ENCODE data around the gene ANKZF1. TPM values are rescaled to one million over a fixed set of nuclear protein-coding genes. Genes with fewer than 3 reads are reported as not detected.

The ANKZF1 gene
- total and polyA plus RNA-seq, 10 of the 15 experiments (the other 5 are each of a cell fraction or from before 2014, with no cell fraction given) = 3.1 to 104 (median 35.0) TPM

DNA sequence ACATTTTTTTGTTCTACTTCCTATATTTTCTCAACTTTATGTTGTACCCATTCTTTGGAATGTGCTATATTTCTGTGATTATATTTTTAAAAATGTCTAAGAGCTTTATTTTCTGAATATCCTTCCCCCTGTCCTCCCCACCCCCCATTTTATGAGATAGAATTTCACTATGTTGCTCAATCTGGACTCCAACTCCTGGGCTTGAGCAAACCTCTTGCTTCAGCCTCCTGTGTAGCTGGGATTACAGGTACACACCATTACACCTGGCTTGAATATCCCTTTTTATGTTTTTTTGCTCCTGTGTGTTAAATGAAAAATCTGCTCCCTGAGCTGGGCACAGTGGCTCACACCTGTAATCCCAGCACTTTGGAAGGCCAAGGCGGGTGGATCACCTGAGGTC lies 32.2 kb upstream of the ANKZF1 start (continued):
- TF ChIP-seq JUNB (IDR thresholded peaks at IDR 0.05) = no peak

DNA sequence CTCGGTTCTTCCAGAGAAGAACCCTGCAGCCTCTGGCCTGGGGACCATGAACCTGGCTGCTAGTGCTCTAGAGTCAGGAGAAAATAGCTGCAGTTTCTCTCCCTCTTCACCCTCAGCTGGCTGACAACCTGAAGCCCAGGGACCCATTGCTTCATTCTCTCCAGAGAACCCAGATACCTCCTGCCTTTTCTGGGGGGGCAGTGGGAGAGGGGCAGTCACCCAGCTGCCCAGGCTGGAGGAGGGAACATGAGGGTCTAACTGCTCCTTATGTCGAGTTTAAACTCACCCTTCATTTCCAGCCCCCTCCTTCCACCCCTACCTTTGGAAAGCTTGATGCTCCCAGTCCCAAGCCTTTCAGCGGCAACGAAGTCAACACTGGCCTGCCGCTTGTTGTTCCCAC lies 30.6 kb upstream of the ANKZF1 start:
- H4K20me1 ChIP-seq (ENCODE audit: control insufficient read depth, insufficient read depth) = no peaks in the 10 kb centered on the region
- SMC1A ChIA-PET (ENCODE audit: uncharacterized antibody, unreplicated experiment) = interaction anchor here (0.8 kb wide), 1 partner anchor 28 kb away, joined by 3 read pairs; no protein-coding TSS in a partner anchor
- TF ChIP-seq SP1 (IDR thresholded peaks at IDR 0.05; ENCODE audit: low read depth, low read length) (no peak), CHD1 (IDR thresholded peaks at IDR 0.05; ENCODE audit: low read depth, low read length) (no peak), SMARCA5 (IDR thresholded peaks at IDR 0.05) (no peak), CREB1 (IDR thresholded peaks at IDR 0.05; ENCODE audit: low read depth) (no peak), ZSCAN29 (IDR thresholded peaks at IDR 0.05) (no peak), ZNF24 (IDR thresholded peaks at IDR 0.05) (no peak), KLF5 (IDR thresholded peaks at IDR 0.05; ENCODE audit: partially characterized antibody) (no peak)
- TF ChIP-seq, protein P1, sequence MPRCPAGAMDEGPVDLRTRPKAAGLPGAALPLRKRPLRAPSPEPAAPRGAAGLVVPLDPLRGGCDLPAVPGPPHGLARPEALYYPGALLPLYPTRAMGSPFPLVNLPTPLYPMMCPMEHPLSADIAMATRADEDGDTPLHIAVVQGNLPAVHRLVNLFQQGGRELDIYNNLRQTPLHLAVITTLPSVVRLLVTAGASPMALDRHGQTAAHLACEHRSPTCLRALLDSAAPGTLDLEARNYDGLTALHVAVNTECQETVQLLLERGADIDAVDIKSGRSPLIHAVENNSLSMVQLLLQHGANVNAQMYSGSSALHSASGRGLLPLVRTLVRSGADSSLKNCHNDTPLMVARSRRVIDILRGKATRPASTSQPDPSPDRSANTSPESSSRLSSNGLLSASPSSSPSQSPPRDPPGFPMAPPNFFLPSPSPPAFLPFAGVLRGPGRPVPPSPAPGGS (IDR thresholded peaks at IDR 0.05; ENCODE audit: borderline replicate concordance, insufficient read depth, low read depth, low read length, poor library complexity, severe bottlenecking) = no peak
- no peak overlapping the region for H3K27ac ChIP-seq (ENCODE audit: control insufficient read depth, insufficient read depth)
- CTCF ChIA-PET = no interaction called here
- RAD21 ChIA-PET (ENCODE audit: unreplicated experiment) = no interaction called here
- H3K4me1 ChIP-seq (ENCODE audit: control insufficient read depth, insufficient read depth, low read length) = no peaks in the 10 kb centered on the region
- ATAC-seq (no peak), DNase-seq (ENCODE audit: low read depth, low spot score) (no peak), FAIRE-seq (no peak)
- no peaks in the 10 kb centered on the region for H3K36me3 ChIP-seq (ENCODE audit: control insufficient read depth in 2 of 2, insufficient read depth in 2 of 2, low read length in 1 of 2)
- POLR2A ChIA-PET = interaction anchor here (1.6 kb wide), 1 partner anchor 17 kb away, joined by 4 read pairs; no protein-coding TSS in a partner anchor
- BruUV-seq (replicated peaks) = no TSS peak
- intact Hi-C loops (cut with micrococcal nuclease; ENCODE audit: unreplicated experiment) (no loop called here), in situ Hi-C loops (cut with MboI) (no loop called here)
- H3K4me3 ChIP-seq = no peak overlapping the region
- H2AFZ ChIP-seq (ENCODE audit: control insufficient read depth, low read depth, low read length) = no peak overlapping the region
- H3K9me3 ChIP-seq (replicated peaks; ENCODE audit: control insufficient read depth, insufficient read depth, low read length) = no peaks in the 10 kb centered on the region
- no peak overlapping the region for H3K9ac ChIP-seq (ENCODE audit: control insufficient read depth, insufficient read depth, low read length)
- no peak overlapping the region for H3K4me2 ChIP-seq (ENCODE audit: control insufficient read depth, insufficient read depth)
- no peaks in the 10 kb centered on the region for H3K27me3 ChIP-seq (replicated peaks in 1 of 2; ENCODE audit: control insufficient read depth in 2 of 2, insufficient read depth in 2 of 2, low read length in 1 of 2)
- WGBS (ENCODE audit: insufficient coverage, insufficient replicate concordance, low lambda C conversion rate, missing lambda C conversion rate) = 65% methylated on average over 5 of the region's 5 CpGs
- H3K79me2 ChIP-seq (ENCODE audit: control insufficient read depth, insufficient read depth, low read length) = no peaks in the 10 kb centered on the region
